GM18526 (cell line): ENCODE results near the gene AGAP1.

Experiments
- POLR2A ChIP-seq: IDR thresholded peaks from 3 replicates; pipeline ENCODE4 v1.6.1; 2011; ENCODE audit not compliant: insufficient read length; ENCODE audit errors: extremely low read depth

AGAP1 gene

GRCh38 chr2:235754357-235755207 is 260.7 kb downstream of the AGAP1 start:
- no peak for TF ChIP-seq POLR2A

DNA sequence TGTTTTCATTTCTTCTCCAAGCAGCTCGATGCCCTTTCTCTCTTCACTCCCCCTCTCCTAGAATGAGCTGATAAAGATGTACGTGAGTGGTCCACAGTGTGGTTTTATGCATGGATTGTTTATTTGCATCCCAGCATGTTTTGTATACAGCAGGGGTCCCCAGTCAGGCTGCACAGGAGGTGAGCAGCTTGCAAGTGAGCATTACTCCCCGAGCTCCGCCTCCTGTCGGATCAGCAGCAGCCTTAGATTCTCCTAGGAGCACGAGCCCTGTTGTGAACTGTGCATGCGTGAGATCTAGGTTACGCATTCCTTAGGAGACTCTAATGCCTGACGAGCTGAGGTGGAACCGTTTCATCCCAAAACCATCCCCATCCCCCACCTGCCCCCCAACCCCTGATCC is 262.6 kb downstream of the AGAP1 start:
- TF ChIP-seq POLR2A, result no peak

DNA sequence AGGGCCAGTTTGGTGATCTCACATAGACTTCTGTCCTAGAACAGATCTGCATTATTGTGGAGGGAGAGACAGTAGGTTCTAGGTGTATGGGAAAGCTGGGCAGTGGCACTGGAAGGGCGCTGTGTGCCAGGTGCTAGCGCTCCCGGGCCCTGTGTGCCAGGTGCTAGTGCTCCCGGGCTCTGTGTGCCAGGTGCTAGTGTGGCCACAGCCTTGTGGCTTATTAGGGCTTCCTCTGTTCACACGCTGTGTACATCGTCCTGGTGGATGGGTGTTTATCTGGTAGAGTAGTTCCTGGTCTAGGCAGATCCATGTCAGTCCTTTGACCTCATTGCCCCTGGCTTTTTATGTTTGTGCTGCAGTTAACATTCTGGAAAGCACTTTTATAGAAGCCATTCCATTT is 263.4 kb downstream of the AGAP1 start:
- no peak for TF ChIP-seq POLR2A

- TF ChIP-seq POLR2A, result no peak
These were observed 263.8 kb downstream of the AGAP1 start for GRCh38 chr2:235757640-235758039.

DNA sequence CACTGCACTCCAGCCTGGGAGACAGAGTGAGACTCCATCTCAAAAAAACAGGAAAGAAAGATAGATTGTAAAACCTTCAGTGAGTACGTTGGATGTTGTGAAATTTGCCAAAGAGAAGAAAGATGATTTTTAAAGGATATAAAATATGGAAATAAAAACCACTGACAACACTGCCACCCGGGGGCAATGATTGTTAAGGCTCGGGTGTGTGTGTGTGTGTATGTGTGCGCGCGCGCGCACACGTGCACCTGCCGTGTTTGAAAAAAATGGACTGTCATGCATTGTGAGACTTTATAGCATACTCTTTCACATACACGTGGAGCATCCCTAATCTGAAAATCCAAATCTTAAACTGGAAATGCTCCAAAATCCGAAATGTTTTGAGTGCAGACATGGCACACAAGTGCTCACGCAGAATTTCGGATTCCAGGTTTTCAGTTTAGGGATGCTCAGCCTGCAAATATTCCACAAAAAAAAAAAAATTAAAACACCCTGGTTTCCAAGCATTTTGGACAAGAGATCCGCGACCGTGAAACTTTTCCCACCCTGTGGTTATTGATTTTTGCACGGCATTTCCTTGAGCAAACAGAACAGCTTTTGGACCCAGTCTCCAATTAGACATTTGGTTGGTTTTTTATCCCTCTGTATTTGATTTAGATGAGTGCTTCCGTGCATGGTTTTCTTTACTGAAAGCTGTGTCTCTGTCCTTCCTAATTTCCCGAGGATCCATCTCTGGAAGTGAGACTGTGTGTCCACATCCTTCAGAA is 269.2 kb downstream of the AGAP1 start:
- no peak for TF ChIP-seq POLR2A

DNA sequence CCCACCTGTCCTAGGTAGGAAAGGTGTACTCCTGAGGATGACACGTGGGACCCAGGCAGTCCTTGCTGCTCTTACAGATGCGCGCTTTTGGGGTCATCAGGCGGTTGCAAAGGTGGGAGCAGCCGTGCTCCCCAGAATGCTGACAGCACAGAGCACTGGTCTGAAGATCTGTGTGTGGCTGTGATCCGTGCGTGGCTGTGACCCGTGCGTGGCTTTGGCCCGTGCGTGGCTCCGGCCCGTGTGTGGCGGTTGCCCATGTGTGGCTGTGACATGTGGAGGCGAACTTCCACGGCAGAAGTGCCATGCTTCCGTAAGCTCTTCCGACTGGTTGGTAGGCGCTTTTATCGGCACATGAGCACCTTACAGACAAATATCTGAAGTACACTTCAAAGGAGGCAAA is 270.0 kb downstream of the AGAP1 start:
- no peak for TF ChIP-seq POLR2A

GRCh38 chr2:235765181-235765820 is 271.5 kb downstream of the AGAP1 start:
- no peak for TF ChIP-seq POLR2A

DNA sequence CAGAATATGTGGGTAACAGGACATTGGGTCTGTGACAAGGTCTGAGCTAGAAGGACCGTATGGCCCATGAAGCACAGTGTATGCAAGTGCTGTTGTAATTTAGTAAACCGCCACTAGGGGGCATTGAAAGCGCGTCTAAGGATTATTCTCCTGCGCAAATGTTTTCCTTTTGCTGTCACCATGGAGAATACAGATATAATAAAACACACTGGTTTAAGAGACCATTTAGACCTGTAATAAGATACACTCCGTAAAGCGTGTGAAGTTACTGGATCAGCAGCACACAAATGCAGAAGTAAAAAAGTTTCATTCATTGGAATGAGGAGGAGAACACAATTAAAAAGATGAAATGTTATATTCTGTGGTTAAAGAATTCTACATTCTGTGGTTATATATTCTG is 272.4 kb downstream of the AGAP1 start:
- TF ChIP-seq POLR2A, result no peak

- TF ChIP-seq POLR2A, result no peak
These were observed 274.8 kb downstream of the AGAP1 start for GRCh38 chr2:235768606-235769005.

- TF ChIP-seq POLR2A, result no peak
These were observed 275.2 kb downstream of the AGAP1 start for GRCh38 chr2:235769046-235769445.

DNA sequence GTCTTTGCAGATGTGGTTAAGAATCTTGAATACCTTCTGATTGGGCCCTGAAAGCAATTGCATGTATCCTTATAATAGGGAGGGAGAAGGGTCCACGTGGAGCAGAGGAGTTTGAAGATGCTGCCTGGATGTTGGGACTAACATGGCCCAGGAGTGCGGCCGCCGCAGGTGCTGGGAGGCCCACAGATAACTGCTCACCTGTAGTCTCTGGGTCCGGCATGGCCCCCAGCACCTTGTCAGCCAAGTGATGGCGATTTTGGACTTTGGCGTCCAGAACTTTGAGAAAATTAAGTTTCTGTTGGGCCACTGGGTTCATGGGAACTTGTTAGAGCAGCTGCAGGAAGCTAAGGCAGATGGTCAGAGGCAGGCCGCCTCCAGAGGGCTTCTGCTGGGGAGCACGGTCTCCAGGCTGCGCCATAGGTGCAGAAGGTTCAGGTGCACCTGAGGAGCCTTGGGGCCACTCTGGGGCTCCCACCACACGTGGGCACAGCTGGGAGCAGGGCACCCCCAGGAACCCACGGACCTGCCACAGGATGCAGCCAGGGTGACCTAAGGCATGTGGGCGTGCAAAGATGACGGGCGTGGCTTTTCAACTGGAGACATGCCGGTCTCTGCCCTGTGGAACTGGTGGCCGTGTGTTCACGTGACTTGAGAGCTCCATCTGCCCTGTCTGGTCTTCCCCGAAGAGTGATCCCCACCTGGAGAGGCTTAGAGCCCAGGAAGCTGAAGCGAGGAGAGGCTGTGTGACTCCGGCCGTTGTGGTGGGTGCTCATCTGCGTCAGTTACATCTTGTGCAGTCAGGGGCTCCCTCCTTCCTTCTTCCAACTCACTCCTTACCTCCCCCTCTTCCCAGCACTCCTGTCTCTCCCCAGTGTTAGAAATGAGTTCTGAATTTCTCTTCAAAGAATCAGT is 277.3 kb downstream of the AGAP1 start:
- no peak for TF ChIP-seq POLR2A

GRCh38 chr2:235773188-235773928 is 279.5 kb downstream of the AGAP1 start:
- no peak for TF ChIP-seq POLR2A

DNA sequence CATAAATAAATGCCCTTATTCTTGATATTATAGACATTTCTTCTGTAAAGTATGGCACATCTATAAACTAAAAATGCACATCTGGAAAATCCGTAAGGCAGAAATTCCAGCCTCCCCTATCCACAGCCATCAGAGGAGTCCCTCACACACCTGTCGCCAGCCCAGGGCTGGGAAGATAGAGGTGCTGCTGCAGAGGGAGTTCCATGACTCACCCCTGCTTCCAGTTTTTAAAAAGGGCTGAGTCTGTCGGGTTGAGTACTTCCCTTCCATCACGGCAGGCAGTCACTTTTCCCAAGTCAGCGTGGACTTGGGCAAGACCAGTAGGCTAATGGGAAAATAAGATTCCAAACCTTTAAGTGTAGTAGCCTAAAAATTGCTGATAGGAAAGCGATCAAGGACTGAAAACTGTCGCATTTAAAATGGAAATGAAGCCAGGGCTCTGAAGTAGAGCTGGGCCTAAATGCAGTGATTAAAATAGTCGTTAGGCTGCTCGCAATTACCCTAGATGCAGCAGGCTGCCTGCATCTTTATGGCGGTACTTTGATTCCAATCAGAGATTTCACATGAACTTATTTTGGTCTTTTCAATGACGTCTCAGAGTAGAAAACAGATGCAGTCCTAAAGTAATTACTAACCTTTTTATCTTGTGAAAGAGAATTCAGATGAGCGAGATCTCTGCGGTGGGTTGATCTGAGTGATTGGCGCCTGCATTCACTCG is 280.5 kb downstream of the AGAP1 start:
- TF ChIP-seq POLR2A, result no peak

GRCh38 chr2:235776531-235776930 is 282.7 kb downstream of the AGAP1 start:
- TF ChIP-seq POLR2A, result no peak
